Central memory CD8-positive, alpha-beta T cell (primary cell): Measurements from ENCODE around the gene BNC2.
"Not testable (repeated sequence)": the region's sequence is repeated elsewhere in the genome, so short reads cannot be mapped to it uniquely, and the experiment has no call there.

Experiments used
- ATAC-seq: fragments of 150-1000 bp; cut with Tn5 transposase; replicated peaks from 2 replicates; pipeline ENCODE4 v1.10.0; 2022; ENCODE audit warnings: mild to moderate bottlenecking, moderate FRiP score, moderate number of reproducible peaks; ENCODE audit not compliant: poor library complexity, severe bottlenecking; ENCODE audit errors: extremely low read depth
- DNase-seq, 2 donors: peaks; one replicate each; pipeline ENCODE4 v3.0.0; 2021; ENCODE audit warnings: low spot score in 2 of 2
- H3K27ac Mint-ChIP-seq: one replicate; pipeline ENCODE4 v1.8.0; 2022; ENCODE audit warnings: low read depth, mild to moderate bottlenecking, moderate library complexity, mixed read lengths
- H3K27me3 Mint-ChIP-seq: one replicate; pipeline ENCODE4 v1.8.0; 2022; ENCODE audit warnings: mixed read lengths
- H3K36me3 Mint-ChIP-seq: one replicate; pipeline ENCODE4 v1.8.0; 2022; ENCODE audit warnings: mild to moderate bottlenecking, moderate library complexity, mixed read lengths; ENCODE audit not compliant: insufficient read depth
- H3K4me1 Mint-ChIP-seq: one replicate; pipeline ENCODE4 v1.8.0; 2022; ENCODE audit warnings: mixed read lengths
- H3K4me3 Mint-ChIP-seq: one replicate; pipeline ENCODE4 v1.8.0; 2022; ENCODE audit warnings: mild to moderate bottlenecking, moderate library complexity, mixed read lengths
- H3K9me3 Mint-ChIP-seq: one replicate; pipeline ENCODE4 v1.8.0; 2022; ENCODE audit warnings: mixed read lengths

Gene BNC2

DNA sequence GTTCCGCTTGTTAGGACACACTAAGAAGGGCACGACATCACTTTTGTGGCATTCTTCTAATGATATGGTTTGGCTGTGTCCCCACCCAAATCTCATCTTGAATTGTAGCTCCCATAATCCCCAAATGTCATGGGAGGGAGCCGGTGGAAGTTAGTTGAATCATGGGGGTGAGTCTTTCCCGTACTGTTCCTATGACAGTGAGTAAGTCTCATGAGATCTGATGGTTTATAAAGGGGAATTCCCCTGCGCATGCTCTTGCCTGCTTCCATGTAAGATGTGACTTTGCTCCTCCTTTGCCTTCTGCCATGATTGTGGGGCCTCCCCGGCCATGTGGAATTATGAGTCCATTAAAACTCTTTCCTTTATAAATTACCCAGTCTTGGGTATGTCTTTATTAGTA, 431.6 kb downstream of the BNC2 start:
- H3K4me3 Mint-ChIP-seq, H3K27me3 Mint-ChIP-seq, H3K4me1 Mint-ChIP-seq, H3K9me3 Mint-ChIP-seq, ATAC-seq, H3K27ac Mint-ChIP-seq, DNase-seq, H3K36me3 Mint-ChIP-seq: not testable (repeated sequence)

DNA sequence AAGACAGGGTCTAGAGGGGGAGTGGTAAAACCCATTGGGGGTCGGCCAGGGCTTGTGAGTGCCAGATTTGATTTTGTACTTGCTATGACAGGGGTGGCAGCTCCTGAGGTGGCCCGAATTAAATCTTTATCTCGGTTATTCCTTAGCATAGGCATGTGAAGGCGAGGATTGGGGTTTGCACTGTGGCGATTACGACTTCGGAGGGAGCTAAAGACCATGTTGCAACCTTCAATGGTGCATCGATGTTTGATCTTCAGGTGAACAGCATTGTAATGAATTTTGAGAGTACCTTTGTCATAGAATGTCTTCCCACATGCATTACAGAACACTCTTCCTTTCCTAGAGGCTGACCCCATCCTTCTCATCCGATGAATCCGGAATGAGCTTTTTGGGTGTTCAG, 433.9 kb downstream of the BNC2 start:
- no peak overlapping the region for H3K27ac Mint-ChIP-seq
- H3K4me3 Mint-ChIP-seq = no peak overlapping the region
- peaks cover 12% of the 10 kb centered on the region for H3K9me3 Mint-ChIP-seq
- DNase-seq = no peak
- no peaks in the 10 kb centered on the region for H3K27me3 Mint-ChIP-seq
- no peak for ATAC-seq
- H3K36me3 Mint-ChIP-seq = no peaks in the 10 kb centered on the region
- no peaks in the 10 kb centered on the region for H3K4me1 Mint-ChIP-seq

DNA sequence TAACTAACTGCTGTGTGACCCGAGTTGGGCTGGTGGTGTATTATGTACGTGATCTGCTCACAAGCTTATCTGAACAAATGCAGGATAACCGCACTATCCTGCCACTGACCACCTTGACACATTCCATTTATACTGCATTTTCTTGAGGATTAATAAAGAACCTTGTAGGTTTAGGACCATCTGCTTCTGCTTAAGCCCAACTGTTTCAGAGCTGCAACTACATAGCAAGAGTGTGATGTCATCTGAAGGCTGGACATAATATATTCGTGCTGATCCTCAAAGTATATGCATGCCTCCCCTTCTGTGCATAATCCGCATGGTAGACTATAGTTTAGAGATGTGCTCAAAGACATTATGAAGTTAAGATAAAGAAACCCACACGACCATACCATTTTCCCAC, 435.9 kb downstream of the BNC2 start:
- no peak for ATAC-seq
- Mint-ChIP-seq H3K27ac (no peak overlapping the region), H3K9me3 (peaks cover 12% of the 10 kb centered on the region), H3K27me3 (no peaks in the 10 kb centered on the region), H3K4me3 (no peak overlapping the region), H3K4me1 (no peaks in the 10 kb centered on the region), H3K36me3 (no peaks in the 10 kb centered on the region)
- DNase-seq = no peak

DNA sequence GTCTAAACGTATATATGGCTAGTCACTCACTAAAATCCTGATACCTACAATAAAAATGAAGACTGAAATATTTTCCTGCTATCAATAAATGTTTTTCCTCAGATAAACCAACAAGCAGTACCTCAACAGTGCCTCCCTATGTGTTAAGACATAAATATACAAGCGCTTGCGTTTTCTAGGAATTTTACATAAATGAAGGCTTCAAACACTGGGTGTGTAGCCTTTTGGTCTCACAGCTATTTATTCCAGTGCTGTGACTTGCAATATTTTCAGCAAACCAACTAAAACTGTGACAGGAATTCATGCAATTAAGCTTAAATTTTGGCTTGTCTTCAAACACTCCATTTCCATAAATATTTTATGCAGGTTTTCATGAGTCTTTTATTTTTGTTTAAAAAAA, 437.0 kb downstream of the BNC2 start:
- H3K4me3 Mint-ChIP-seq = no peak overlapping the region
- no peaks in the 10 kb centered on the region for H3K27me3 Mint-ChIP-seq
- H3K27ac Mint-ChIP-seq = no peak overlapping the region
- DNase-seq (no peak), ATAC-seq (no peak)
- H3K9me3 Mint-ChIP-seq = peaks cover 12% of the 10 kb centered on the region
- H3K36me3 Mint-ChIP-seq = no peaks in the 10 kb centered on the region
- H3K4me1 Mint-ChIP-seq = no peaks in the 10 kb centered on the region

DNA sequence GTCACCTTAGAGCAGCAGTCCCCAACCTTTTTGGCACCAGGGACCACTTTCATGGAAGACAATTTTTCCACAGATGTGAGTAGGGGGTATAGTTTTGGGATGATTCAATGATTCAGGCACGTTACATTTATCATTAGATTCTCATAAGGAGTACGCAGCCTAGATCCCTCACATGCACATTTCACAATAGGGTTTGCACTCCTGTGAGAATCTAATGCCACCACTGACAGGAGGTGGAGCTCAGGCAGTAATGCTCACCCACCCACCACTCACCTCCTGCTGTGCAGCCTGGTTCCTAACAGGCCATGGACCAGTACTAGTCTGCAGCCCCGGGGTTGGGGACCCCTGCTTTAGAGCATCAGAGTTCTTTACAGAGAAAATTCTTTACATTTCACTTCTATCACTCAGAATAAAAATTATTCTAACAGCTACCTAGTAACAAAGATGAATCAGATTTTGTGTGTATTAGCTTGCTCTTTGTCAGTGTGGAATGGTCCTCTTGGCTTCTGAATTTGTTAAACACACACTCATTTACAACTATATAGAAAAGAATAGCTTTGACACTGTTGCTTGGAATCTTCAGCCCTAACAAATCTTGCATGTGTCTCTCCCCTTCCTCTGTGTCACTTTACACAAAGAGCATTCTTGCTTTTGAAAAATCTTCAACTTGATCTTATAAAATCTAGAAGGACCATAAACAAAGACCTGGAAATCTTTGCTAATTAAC, 438.6 kb downstream of the BNC2 start:
- H3K27me3 Mint-ChIP-seq = no peaks in the 10 kb centered on the region
- no peak overlapping the region for H3K27ac Mint-ChIP-seq
- DNase-seq (no peak), ATAC-seq (no peak)
- H3K9me3 Mint-ChIP-seq = peaks cover 12% of the 10 kb centered on the region
- no peaks in the 10 kb centered on the region for H3K4me1 Mint-ChIP-seq
- no peaks in the 10 kb centered on the region for H3K36me3 Mint-ChIP-seq
- no peak overlapping the region for H3K4me3 Mint-ChIP-seq

DNA sequence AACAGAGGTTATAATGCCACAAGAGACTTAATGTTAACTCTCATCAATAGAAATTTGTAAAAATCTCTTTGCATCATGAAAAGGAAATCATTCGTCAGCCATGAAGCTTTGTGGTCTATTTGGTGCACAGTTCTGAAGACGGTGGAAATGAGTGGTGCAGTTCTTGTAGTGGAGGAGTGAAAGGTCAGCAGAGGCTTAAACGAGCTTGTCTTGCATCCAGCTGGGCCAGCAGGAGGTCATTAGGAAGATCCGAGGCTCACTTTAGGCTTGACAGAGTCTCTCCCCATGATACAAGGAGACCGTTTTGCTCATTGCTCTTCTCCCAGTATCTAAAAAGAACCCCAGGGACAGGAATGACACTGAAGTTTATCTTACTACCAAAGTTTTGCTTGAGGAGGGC, 440.8 kb downstream of the BNC2 start:
- Mint-ChIP-seq H3K9me3 (peaks cover 8% of the 10 kb centered on the region), H3K4me3 (no peak overlapping the region), H3K4me1 (no peaks in the 10 kb centered on the region), H3K27me3 (no peaks in the 10 kb centered on the region), H3K27ac (no peak overlapping the region), H3K36me3 (no peaks in the 10 kb centered on the region)
- DNase-seq (no peak), ATAC-seq (no peak)

DNA sequence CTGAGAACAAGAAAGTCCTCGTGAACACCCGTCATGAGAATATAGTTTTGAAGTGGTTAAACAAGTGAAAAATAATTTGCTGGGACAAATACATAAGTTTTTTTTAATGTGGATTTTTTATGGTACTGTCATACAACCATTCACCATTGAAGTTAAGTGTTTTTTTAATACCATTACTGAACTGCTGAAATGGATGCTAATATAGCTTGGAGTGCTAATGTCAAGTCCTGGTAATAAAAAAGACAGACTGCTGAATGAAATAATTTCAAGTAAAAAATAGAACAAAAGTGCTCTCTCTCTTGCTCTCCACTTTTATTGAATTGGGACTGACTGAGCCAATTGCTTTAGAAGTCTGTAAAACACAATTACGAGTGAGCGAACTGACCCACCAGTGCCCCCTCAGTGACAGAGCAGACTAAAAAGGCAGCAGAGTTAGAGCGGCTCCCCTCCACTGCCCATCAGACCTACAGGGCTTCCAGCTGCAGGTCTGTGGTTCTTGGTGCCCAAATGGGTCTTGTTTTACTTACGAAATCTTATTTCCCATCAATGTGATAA, 442.5 kb downstream of the BNC2 start:
- H3K27ac Mint-ChIP-seq = no peak overlapping the region
- H3K4me3 Mint-ChIP-seq = no peak overlapping the region
- H3K27me3 Mint-ChIP-seq = no peaks in the 10 kb centered on the region
- ATAC-seq (no peak), DNase-seq (no peak)
- peaks cover 8% of the 10 kb centered on the region for H3K9me3 Mint-ChIP-seq
- no peaks in the 10 kb centered on the region for H3K4me1 Mint-ChIP-seq
- H3K36me3 Mint-ChIP-seq = no peaks in the 10 kb centered on the region

DNA sequence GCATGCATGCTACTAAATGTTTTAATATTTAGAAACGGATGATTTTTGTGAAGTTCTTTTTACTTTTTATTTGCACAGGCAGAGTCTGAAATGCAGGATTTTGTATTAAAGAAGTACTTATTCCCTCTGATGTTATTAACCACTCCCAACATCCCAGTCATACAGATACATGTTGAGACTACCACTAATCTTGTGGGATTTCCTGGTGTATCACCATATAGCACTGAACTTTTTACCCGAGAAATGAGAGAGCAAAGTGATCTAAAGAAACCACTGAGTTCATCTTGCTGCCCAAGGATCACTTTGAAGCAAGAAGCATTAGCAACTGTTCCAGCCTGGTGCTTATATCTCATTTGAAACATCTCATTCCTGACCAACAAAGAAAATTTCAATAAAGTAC, 443.8 kb downstream of the BNC2 start:
- no peak for DNase-seq
- no peak overlapping the region for H3K4me3 Mint-ChIP-seq
- H3K36me3 Mint-ChIP-seq = no peaks in the 10 kb centered on the region
- H3K9me3 Mint-ChIP-seq = no peaks in the 10 kb centered on the region
- no peaks in the 10 kb centered on the region for H3K4me1 Mint-ChIP-seq
- no peaks in the 10 kb centered on the region for H3K27me3 Mint-ChIP-seq
- ATAC-seq = no peak
- H3K27ac Mint-ChIP-seq = no peak overlapping the region

DNA sequence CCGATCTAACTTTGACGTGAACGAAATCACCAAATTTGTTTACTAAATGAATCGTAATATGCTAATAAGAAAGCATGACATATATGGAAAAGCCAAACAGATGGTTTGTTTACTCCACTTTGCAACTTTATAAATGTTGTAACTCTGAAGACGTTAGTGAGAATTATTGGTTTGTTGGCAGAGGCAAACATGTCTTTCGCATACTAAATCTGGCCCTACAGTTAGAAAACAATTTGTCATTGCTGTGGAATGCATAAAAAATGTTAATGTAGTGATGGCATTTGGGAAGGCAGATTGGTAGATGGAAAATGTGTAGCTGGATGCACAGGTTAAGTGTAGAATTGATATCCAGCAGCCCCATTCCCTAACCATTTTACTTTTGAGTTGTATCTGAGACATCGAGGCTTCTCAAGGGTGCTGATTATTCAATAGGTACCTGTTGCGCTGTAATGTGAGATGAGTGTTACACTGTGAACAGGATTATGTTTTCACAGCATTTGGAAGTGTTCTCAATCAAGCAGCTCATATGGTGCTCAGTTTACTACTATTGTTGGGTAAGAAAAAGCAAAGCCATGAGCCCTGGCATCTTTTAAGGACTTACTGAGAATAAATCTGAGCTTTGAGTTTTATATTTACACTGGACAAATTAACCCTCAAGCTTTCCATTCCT, 444.8 kb downstream of the BNC2 start:
- no peak overlapping the region for H3K27ac Mint-ChIP-seq

DNA sequence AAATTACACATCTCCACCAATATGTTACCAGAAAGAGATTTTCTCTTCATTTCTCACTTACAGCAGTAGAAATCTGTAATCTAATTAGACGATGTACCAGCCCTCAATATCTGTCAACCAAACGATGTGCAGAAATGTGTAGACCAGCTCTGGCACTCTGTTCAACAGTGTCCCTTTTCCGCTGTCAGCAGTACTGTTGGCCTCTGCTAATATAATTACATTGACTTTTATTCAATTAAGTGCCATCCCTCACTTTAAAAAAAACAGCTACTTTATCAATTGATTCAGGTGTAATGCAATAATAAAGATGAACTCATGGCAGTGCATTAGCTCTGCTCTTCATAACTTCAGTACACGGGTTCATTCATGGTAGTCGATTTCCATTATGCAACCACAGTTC, 448.4 kb downstream of the BNC2 start:
- H3K4me1 Mint-ChIP-seq = no peaks in the 10 kb centered on the region

More for the DNA sequence above, 444.8 kb downstream of the BNC2 start:
- H3K4me1 Mint-ChIP-seq = no peaks in the 10 kb centered on the region
- no peaks in the 10 kb centered on the region for H3K27me3 Mint-ChIP-seq
- H3K4me3 Mint-ChIP-seq = no peak overlapping the region
- ATAC-seq (no peak), DNase-seq (no peak)
- peaks cover 6% of the 10 kb centered on the region for H3K9me3 Mint-ChIP-seq
- no peaks in the 10 kb centered on the region for H3K36me3 Mint-ChIP-seq

DNA sequence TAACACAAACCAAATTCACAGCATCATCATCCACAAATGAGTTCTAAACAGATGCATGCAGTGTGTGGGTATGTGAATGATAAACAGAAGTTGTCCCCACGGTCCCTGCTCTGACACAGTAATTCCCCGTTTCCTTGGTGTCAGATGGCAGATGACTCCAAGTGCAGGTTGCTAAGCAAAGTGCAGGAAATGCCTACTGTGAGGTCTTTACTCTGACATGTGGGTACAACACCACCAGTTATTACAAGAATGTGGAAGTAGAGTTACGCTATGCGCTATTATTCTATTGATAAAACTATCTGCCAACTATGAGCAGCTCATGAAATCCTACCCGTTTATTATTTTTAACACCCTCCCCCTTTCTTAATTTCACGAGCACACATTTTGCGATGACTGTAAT, 448.9 kb downstream of the BNC2 start:
- ATAC-seq (no peak), DNase-seq (no peak)
- no peak overlapping the region for H3K4me3 Mint-ChIP-seq
- no peaks in the 10 kb centered on the region for H3K27me3 Mint-ChIP-seq
- H3K4me1 Mint-ChIP-seq = no peaks in the 10 kb centered on the region
- no peak overlapping the region for H3K27ac Mint-ChIP-seq
- H3K36me3 Mint-ChIP-seq = no peaks in the 10 kb centered on the region
- peaks cover 8% of the 10 kb centered on the region for H3K9me3 Mint-ChIP-seq

More for the DNA sequence above, 448.4 kb downstream of the BNC2 start:
- H3K27me3 Mint-ChIP-seq = no peaks in the 10 kb centered on the region
- DNase-seq = no peak
- H3K36me3 Mint-ChIP-seq = no peaks in the 10 kb centered on the region
- no peak overlapping the region for H3K4me3 Mint-ChIP-seq
- peaks cover 8% of the 10 kb centered on the region for H3K9me3 Mint-ChIP-seq
- no peak overlapping the region for H3K27ac Mint-ChIP-seq
- ATAC-seq = no peak

DNA sequence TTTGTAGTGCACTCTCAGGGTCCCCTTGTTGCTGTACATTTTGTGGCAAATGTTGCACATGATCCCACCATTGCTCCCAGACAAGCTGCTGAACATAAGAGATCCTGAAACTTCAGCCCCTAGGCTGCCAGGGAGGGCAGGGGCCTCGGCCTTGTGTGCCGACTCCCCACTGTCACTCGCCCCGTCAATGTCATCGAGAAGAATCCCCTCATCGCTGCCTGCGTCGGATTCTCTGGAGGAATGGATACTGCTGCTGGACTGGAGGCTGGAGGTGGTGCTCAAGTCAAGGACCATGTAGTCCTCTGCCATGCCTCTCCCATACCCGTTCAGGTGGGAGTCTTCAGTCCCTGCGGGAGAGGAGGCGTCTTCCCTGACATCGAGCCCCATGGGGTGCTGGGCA, 451.3 kb downstream of the BNC2 start:
- ATAC-seq (no peak), DNase-seq (no peak)
- Mint-ChIP-seq H3K4me1 (no peaks in the 10 kb centered on the region), H3K36me3 (peaks cover 2% of the 10 kb centered on the region), H3K4me3 (no peak overlapping the region), H3K27me3 (no peaks in the 10 kb centered on the region), H3K9me3 (peaks cover 15% of the 10 kb centered on the region), H3K27ac (no peak overlapping the region)

DNA sequence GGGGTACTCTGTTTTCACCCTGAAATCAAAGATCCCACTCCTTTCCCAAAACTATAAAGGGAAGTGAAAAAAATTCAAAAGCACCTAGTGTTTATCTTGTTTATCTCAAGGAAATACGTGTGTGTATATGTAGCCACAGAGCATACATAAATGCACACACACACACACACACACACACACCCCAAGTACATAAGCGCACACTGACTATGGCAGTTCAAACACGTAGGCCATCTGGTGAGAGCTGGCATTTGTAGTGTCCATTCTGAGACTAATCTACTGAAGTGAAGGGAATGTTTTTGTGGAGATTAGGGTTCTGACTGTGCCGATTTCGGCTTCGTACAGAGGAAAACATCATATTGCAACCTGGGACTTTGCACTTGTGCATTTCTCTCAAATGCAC, 451.7 kb downstream of the BNC2 start:
- Mint-ChIP-seq H3K4me3 (no peak overlapping the region), H3K9me3 (peaks cover 18% of the 10 kb centered on the region), H3K4me1 (no peaks in the 10 kb centered on the region), H3K36me3 (peaks cover 2% of the 10 kb centered on the region), H3K27ac (no peak overlapping the region), H3K27me3 (no peaks in the 10 kb centered on the region)
- ATAC-seq = no peak
- no peak for DNase-seq
